HG02610 (cell line): ENCODE data around the gene NTF3.

ENCODE experiments used
- ATAC-seq: cut with Tn5 transposase; IDR thresholded peaks from one replicate; pipeline ENCODE4 v1.9.1; 2021; ENCODE audit warnings: mild to moderate bottlenecking, moderate library complexity; ENCODE audit not compliant: unreplicated experiment

NTF3 gene

DNA sequence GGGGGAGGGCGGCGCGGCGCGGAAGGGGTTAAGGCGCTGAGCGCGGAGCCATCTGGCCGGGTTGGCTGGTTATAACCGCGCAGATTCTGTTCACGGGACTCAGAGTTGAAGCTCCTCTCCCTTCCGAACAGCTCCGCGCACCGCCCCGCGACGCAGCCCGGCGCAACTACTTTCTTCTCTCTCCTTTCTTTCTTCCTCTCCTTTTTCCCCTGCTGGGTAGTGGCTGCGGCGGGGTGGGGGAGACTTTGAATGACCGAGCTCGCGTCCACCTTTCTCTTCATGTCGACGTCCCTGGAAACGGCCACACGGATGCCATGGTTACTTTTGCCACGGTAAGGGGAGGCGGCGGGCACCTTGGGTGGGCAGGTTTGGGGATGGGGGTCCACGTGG, at the start of gene NTF3:
Gene NTF3, plus strand, starts transcription at position 98 of the 390 bp plus-strand sequence. Its CDS starts 217 bp downstream, at position 315.
- ATAC-seq: no peak

DNA sequence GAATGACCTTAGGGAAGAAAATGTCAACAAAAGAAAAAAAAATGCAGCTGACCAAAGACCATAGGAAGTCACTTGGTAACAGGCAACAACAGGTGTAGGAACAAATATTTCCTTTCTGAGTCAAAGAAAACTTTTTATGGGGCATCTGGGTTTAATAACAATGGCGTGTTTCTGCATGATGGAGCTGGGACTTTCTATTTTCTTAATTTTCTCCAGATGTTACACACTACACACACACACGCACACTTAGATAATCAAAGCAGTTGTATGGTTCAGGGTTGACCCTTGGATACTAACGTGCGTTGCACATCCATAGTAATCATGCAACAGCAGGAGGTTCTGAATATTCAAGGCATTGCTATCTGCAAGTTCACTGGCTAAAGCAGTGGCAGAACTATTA, 47.9 kb upstream of the NTF3 start:
- ATAC-seq: no peak

DNA sequence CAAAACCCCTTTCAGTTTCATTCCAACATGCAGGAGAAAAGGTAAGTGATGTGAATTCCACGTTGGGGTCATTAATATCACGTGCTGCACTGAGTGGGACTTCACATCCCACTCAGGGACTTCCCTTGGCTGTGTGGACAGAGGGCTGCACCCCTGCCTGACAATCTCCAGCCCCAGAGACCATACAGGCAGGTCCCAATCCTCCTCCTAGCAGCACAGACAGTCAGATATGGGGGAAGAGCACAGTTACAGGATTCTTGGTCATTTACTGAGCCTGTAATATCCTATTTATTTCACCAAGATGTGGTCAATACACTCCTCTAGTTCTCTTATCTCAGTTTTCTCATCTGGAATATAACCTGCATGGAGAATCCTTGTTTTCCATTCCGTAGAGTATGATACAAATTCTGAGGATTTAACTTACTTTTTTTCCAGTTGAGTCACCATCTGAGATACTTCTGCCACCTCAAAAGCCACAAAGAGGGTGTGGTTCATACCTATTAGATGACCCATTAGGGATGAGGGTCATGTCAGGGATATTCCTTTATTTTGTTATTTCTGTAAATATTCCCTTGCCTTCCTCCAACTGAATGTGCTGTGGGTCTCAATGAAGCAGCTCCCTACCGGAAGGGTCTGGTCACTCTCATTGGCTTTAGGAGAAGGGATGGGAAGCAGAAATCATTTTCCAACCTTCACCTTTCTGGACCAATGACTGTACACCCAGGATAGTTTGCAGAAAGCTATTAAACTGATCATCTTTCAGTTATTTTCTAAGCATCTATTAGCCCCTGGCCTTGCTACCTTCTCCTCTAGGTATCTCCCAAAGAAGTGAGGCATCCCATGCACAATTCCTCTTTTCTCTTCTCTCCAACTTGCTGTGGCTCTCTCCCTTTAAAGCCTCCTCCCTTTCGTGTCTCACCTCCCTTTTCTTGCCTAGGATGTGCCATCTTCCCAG, 43.0 kb upstream of the NTF3 start:
- ATAC-seq: no peak

DNA sequence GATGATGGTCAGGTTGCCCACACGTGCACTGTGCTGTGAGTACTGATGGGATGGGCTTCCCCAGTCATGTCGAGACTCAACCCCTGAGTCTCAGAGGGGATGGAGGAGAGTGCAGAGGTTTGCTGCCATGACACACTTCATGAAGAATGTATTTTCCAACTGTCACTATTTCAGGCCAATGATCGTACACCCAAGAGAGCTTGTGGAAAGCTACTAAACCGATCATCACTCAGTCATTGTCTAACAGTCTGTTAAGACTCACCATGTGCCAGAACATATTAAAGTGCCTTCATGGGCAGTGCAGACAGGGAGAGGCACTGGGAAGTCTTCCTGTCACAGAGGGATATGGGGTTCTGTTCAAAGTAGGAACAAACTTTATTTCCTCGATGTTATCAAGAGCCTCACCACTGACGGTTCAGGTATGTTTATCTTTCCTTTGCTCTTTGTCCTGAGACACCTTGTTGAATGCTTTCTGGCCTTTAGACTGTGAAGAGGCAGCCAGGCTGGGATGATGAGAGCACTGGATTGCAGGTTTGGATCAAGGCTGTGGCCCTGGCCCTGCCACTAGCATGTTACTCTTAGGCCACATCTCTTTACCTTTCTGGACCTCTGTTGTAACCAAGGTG, 41.6 kb upstream of the NTF3 start:
- ATAC-seq: no peak

DNA sequence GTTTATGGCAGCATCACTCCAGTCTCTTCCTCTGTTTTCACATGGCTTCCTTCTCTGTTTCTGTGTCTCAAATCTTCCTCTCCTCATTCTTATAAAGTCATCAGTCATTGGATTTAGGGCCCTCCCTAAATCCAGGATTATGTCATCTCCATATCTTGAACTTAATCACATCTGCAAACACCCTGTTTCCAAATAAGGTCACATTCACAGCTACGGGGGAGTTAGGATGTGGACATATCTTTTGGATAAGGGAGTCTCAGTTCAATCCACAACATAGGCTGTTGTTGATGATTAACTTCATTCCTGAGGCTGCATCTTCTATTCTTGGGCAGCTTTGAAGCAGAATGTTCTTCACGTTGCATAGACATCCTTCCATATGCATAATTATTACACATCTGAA, 40.3 kb upstream of the NTF3 start:
- ATAC-seq: no peak

DNA sequence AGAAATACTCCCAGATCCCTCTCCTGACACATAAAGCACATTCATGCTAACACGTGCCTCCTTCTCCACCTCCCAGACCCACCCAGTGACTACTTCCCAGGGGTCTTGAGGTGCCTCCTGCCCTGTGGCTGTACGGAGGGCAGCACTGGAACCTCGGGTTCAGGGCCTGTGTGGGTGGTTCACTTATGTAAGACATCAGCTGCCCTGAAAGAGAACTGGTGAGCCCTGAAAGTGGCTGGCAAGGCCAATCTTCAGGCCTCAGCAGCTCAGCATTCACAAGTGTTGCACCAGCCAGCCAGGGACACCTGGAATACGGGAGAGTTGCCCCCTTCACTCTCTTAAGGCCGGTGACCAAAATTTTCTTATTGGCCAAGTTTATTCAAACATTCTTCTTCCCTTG, 38.9 kb upstream of the NTF3 start:
- no peak for ATAC-seq

DNA sequence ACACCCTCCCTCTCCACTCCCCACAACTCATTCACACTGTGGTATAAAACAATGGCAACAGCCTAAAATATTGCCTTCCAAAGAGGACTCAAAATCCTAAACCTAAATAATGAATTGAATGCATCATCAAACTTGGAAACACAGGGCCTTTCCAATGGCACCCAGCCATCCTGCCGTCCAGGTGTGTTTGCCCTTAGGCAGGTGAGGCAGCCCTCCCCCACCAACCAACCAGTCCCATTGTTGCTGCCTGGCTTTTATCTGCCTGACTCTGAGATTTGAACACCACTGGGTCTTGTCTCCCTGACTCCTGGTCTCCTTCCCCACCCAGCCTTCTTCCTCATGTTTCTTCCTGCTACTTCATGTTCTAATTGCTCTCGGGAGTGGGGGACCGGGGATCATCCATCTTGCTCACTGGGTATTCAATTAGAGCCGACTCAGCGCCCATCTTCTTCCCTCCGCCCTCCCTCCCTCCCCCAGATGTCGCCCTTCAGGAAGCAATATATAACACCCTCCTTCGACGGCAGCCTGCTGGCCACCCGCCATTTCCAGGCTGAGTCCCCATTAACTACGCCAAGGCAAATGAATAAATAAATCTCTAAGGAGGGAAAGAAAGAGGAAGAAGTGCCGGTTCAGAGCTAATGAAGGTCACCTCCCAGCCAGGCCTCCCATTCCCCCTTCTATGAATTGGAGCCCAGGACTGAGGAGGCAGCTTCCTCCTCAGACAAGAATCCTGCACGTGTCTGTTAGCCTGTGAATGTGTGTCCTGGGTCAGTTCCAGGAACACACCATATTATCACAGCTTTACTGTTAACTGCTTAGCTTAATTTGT, 36.3 kb upstream of the NTF3 start:
- no peak for ATAC-seq

DNA sequence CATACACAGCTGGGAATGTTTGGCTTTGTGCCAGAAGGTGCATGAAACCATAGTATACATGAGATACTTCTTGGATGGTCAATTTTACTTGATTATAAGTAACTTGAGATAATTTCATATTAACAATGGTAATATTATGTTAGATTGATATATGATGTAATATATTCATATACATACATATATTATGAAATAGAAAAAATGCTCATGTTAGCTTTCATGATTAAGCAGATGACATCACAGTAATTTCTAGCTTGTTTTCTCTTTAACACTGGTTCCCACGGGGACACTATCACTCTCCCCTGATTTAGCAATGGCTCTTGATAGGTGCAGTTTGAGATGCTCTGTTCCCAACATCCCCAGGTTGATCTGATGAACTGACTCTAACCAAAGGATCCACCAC, 35.4 kb upstream of the NTF3 start:
- no peak for ATAC-seq

DNA sequence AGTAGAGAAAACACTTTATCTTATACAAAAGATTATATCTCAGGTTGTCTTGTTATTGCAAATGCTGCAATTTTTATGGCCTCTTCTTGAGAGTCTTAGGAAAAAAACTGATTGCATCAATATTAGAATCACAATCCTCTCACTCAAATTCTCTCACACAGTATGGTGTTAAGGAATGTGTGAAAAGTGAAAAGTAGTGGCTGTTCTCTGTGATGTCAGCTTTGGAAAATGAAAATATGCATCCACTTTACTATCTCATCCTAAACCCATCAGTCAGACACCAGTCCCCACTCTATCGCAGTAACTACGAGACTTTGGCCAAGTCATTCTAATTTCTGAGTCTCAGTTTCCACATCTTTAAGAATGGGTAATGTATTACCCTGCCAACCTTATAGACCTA, 32.6 kb upstream of the NTF3 start:
- no peak for ATAC-seq

DNA sequence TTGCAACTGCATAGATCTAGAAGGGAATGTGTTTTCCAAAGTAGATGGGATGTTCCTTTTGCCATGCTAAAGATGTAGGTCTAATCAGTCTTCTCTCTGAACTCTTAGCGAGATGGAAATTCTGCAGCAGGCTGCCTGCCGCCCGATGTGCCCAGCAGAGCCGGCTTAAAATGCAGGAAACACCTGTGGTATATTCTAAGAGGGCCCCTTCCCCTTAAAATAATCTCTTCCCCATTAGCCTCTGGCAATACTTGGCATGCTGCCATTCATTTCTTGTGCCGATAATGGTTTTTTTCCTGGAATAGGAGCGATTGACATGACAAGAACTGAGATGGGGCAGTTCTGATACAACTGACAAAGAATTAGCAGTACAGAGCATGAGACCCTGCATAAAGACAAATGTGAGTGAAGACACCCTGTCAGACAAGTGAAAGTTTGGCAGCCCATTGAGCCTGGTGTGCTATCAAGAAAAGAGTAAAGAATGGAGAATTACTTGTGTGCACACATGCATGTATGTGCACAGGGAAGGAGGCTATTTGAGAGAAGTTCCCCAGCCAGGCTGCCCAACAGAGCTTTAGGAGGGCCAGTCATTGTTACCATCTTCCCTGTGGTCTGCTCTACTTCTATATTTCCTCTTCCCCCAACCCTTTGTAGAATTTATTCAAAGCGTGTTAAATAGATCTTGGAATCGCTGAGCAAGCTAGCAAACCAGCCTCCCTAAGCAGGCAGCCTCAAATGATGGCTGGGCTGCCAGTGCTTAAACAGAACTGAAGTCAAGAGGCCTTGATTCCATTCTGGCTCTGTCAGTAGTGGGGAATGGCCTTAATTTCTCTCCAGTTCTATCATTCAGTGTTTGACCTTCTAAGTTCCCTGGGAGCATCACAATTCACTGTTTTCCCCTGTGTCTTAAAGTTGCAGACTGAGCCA, 29.6 kb upstream of the NTF3 start:
- ATAC-seq: no peak

DNA sequence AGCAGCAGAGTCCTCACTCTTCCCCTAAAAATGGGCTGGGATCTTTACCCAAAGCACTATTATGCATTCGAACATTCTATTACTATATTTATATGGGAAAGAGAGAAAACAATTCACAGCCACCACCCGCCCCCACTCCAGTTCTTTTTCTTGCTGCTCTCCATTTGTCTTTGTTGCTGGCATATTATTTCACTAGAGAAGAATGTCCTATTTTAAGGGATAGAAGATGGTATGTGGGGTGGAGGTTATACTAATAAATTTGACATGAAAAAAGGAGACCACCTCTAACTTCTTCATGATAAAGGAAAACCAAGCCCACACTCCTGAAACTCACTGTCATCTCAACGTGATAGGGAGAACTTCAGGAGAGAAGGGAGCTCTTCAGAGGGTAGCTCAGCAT, 28.5 kb upstream of the NTF3 start:
- no peak for ATAC-seq

DNA sequence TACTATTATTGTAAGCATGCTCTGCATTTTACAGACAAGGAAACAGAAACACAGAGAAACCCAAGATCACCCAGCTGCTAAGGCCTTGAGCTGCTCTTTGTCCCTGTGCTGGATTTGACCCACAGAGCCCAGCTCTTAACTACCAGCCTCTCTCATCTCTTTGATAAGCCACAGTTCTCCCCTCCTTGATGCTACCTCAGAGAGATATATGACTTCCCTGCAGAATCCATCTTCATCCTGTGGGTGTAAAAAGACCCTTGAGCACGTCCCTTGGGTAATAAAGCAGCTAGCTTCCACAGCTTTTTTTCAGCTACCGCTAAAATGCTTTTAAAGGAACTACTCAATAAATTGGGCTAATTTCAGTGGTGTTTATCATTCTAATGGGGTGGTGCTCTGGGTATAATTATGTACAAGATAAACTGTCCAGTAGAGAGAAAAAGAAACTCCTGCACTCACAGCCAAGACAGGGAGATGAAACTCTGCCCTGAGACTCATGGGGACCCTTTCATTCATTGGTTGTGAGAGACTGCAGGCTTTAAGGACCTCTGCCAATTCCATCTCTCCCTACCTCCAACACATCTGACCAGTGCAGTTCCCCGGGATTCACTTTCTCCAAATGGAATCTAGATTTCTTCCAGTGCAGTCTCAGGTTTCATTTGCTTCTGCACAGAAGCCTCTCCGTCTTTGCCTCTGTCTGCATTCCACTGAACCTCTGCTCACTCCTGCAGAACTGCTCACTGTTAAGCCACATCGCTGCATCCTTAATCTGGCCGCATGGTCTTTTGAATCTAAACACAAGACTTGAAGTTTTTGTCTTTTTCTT, 24.7 kb upstream of the NTF3 start:
- ATAC-seq: no peak

DNA sequence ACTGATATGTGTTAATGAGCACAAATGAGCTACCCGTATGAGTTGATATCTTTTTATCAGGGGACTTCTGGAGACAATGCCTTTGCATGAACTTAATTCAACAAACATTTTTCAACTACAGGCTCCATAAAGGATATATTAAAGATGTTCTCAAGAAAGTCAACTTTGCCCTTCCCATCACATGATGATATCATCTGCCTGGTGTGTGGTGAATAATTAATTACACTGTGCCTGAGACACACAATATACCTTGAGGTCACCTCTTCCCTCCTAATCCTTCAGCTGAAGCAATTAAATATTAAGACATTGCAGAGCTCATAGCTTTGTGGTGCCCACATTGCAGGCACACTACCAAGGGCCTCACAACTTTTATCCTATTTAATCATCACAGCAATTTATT, 22.3 kb upstream of the NTF3 start:
- ATAC-seq: no peak

DNA sequence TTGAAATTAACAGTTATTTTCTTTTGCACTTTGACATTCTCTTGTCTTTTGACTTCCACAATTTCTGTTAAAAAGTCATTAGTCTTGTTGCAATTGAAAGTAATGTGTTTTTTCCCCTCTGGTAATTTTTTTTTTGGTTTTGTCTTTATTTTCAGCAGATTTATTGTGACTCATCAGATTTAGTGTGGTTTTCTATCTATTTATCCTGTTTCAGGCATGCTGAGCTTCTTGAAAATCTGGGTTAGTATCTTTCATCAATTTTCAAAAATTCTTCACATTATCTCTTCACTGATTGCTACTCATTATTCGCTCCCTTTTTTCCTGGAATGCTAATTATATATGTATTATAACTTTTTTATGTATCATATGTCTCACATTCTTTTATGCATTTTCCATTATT, 15.3 kb upstream of the NTF3 start:
- ATAC-seq: no peak

DNA sequence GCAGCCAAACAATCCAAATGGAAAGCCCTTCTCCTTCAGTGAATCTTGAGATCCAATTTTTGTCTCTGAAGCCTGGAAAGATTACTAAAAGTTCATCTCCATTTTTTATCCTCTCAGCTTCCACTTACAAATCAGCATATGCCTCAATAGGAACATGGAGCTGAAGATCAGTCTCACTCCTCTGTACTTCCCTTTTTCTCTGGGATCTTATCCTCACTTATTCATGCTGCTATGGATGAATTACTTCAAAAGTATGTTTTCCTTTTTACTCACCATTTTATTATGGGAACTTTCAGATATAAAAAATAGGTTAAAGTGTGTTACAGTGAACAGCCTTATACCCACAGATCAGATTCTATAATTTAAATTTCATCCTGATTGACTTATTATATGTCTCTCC, 14.4 kb upstream of the NTF3 start:
- ATAC-seq: no peak

DNA sequence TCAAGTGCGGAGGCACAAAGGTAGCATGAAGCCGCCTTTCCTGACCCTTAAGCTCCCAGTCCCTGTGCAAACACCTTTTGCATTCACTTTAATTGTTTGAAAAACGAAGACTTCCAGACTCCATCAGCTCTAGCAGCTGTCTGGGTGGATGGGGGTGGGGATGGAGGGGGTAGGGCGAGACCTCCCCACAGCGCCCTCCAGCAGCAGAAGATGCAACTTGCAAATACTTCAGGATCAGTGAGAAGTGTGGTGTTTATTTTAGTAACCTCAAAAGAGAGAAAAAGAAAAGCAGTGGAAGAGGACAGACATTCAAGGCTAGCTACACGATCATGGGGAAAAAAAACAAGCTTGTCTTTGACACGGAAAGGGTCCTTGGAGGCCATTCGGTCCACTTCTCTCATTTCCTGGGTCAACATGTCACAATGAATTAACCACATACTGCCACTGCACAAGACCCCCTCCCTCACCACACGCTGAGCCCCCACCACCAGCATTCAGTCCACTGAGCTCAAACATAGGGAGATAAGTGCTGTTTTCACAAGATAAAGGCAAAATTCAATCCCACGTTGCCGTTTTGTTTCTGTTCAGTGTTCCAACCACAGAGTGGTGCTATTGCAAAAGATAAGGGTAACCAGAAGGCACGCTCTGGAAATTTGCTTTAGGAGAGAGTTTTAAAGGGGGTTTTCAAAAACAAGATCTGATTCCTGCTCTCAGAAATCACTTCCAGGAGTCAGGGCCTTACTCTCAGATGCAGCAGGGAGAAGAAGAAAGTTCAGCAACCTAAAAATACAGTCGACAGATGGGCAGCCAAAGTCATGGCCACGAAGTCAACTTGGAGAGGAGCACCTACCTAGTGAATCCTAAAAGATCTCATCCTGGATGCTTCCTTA, 3.3 kb upstream of the NTF3 start:
- ATAC-seq: no peak

DNA sequence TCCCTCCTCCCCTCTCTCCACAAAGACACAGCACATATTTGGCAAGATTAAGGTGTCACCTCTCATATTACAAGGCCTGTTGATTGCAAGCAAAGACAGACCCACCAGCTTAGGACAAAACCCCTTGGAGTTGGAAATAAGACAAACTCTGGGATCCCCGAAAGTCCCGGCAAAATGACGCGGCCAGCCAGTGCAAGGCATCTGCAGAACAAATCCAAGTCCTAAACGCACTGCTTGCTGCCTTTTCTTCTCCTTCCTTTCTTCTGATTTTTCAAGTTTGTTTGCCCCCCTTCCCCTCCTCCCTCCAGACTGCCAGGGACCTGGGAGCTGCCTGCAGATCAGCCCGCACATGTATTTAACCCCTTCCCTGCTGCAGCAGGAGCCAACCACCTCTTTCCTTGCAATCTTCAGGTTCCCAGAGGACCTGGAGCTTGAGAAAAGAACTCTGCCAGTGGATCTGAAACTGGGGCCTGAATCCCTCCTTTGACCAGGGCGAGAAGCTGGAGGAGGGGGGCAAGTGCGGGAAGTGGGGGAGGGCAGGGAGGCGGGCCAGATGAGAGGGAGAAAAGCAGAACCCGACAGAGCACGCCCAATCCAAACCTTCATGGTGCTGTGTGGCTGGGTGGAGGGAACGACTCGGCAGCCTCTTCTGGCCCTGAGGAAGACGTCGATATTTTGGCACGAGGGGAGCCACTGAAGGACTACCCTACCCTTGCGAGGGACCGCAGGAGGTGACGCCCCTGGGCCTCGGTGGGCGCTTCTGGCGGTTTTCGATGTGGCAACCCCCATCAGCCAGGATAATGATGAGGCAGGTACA, 2.0 kb upstream of the NTF3 start:
- ATAC-seq: no peak
